Fibroblast of lung (primary cell): ENCODE data around the gene CLSTN1. TPM values are rescaled to one million over a fixed set of nuclear protein-coding genes. Genes with fewer than 3 reads are reported as not detected.
A peak's percentile ranks its signal among the peaks of the same experiment; 100 is the strongest.

Experiments
- DNase-seq, 2 donors: peaks; one replicate each; pipeline versions ENCODE4 v3.0.0 to v3.0.0-alpha.2; 2010; ENCODE audit warnings: low read depth in 2 of 2
- H2AFZ ChIP-seq: 2 replicates; pipeline ENCODE4 v1.5.1; 2012; ENCODE audit warnings: low read length, control low read depth, inconsistent platforms
- H3K27ac ChIP-seq: 2 replicates; pipeline ENCODE4 v1.5.1; 2011; ENCODE audit warnings: low read length, control low read depth; ENCODE audit not compliant: insufficient read depth
- H3K27me3 ChIP-seq: 2 replicates; pipeline ENCODE4 v1.5.1; 2011; ENCODE audit warnings: mild to moderate bottlenecking, low read length; ENCODE audit not compliant: control insufficient read depth, insufficient read depth
- H3K36me3 ChIP-seq: 2 replicates; pipeline ENCODE4 v1.5.1; 2011; ENCODE audit warnings: low read length; ENCODE audit not compliant: control insufficient read depth, insufficient read depth
- H3K4me1 ChIP-seq: 2 replicates; pipeline ENCODE4 v1.5.1; 2011; ENCODE audit warnings: low read length; ENCODE audit not compliant: control insufficient read depth, insufficient read depth; ENCODE audit errors: extremely low read depth
- H3K4me2 ChIP-seq: 2 replicates; pipeline ENCODE4 v1.5.1; 2011; ENCODE audit warnings: low read length, control low read depth; ENCODE audit not compliant: insufficient read depth; ENCODE audit errors: extremely low read depth
- H3K4me3 ChIP-seq, 4 experiments: fragments of 200-600 bp in 1 of 4; sonication (generic) in 1 of 4; replicated peaks in 1 of 4; 2 replicates each; pipeline ENCODE4 v1.5.1; 2011 to 2016; ENCODE audit warnings: low read length in 4 of 4, low read depth in 3 of 4, mild to moderate bottlenecking in 3 of 4, control low read depth in 2 of 4, inconsistent platforms in 1 of 4, mixed read lengths in 1 of 4; ENCODE audit not compliant: insufficient read depth in 1 of 4; ENCODE audit errors: control extremely low read depth in 1 of 4
- H3K79me2 ChIP-seq: 2 replicates; pipeline ENCODE4 v1.5.1; 2012; ENCODE audit warnings: mild to moderate bottlenecking, low read length, inconsistent platforms; ENCODE audit not compliant: control insufficient read depth, insufficient read depth
- H3K9ac ChIP-seq: 2 replicates; pipeline ENCODE4 v1.5.1; 2011; ENCODE audit warnings: mild to moderate bottlenecking, low read length, control low read depth; ENCODE audit not compliant: insufficient read depth
- H3K9me3 ChIP-seq: 2 replicates; pipeline ENCODE4 v1.5.1; 2012; ENCODE audit warnings: low read depth, low read length; ENCODE audit not compliant: control insufficient read depth, insufficient read depth
- H4K20me1 ChIP-seq: 2 replicates; pipeline ENCODE4 v1.5.1; 2011; ENCODE audit warnings: low read length; ENCODE audit not compliant: control insufficient read depth, insufficient read depth; ENCODE audit errors: extremely low read depth
- CTCF ChIP-seq, 2 donors: IDR thresholded peaks in 1 of 2; conservative IDR thresholded peaks in 1 of 2; 1 replicate in 1 of 2; 2 replicates in 1 of 2; pipeline ENCODE4 v1.5.1; 2011 to 2012; ENCODE audit warnings: low read length in 2 of 2, control low read depth in 1 of 2, inconsistent platforms in 1 of 2, low read depth in 1 of 2, mild to moderate bottlenecking in 1 of 2
- EZH2 ChIP-seq: IDR thresholded peaks from 2 replicates; pipeline ENCODE4 v1.5.1; 2012; ENCODE audit warnings: low read length, control low read depth, mild to moderate bottlenecking; ENCODE audit errors: missing control alignments
- polyA plus RNA-seq, 2 donors: library from polyadenylated mRNA; depleted of rRNA in 1 of 2; stranded (reverse) in 1 of 2; unstranded in 1 of 2; fragments of >200 nt; gene quantifications; 2 replicates each; pipeline ENCODE4 v1.2.1, GENCODE V29; 2011 to 2012; ENCODE audit warnings: missing spikeins in 1 of 2
- total RNA-seq: library from RNA; depleted of rRNA; stranded (reverse); fragments of >200 nt; gene quantifications from 2 replicates; pipeline ENCODE4 v1.2.1, GENCODE V29; 2014

The CLSTN1 gene
- total and polyA plus RNA-seq, 2 donors (not counting 1 experiment from before 2014, with no cell fraction given), result 57.4 to 115 TPM

- H3K4me3 ChIP-seq, result no peak overlapping the region
- no peak overlapping the region for H3K9ac ChIP-seq
Observed at GRCh38 chr1:9861360-9861759, 37.6 kb upstream of the CLSTN1 start.

GRCh38 chr1:9860887-9861286 lies 37.1 kb upstream of the CLSTN1 start:
- no peaks in the 10 kb centered on the region for H3K4me1 ChIP-seq
- no peak overlapping the region for H3K4me2 ChIP-seq
- H4K20me1 ChIP-seq, result peaks cover 1% of the 10 kb centered on the region
- no peaks in the 10 kb centered on the region for H3K79me2 ChIP-seq
- no peak for DNase-seq
- H3K4me3 ChIP-seq, result no peak overlapping the region
- H3K27me3 ChIP-seq, result no peaks in the 10 kb centered on the region
- H3K9ac ChIP-seq, result no peak overlapping the region
- H3K27ac ChIP-seq, result no peak overlapping the region
- no peaks in the 10 kb centered on the region for H3K9me3 ChIP-seq
- TF ChIP-seq CTCF (conservative IDR thresholded peaks at IDR 0.05 in 1 of 2, IDR thresholded peaks at IDR 0.05 in 1 of 2; ENCODE audit: low read depth in 1 of 2, low read length in 2 of 2) (no peak), EZH2 (no peak)
- no peaks in the 10 kb centered on the region for H3K36me3 ChIP-seq
- no peak overlapping the region for H2AFZ ChIP-seq

More at GRCh38 chr1:9861360-9861759, 37.6 kb upstream of the CLSTN1 start:
- Histone ChIP-seq H3K27me3 (no peaks in the 10 kb centered on the region), H4K20me1 (peaks cover 1% of the 10 kb centered on the region), H3K27ac (no peak overlapping the region), H2AFZ (no peak overlapping the region), H3K79me2 (no peaks in the 10 kb centered on the region), H3K4me1 (no peaks in the 10 kb centered on the region), H3K36me3 (no peaks in the 10 kb centered on the region), H3K9me3 (no peaks in the 10 kb centered on the region), H3K4me2 (no peak overlapping the region)
- TF ChIP-seq CTCF (conservative IDR thresholded peaks at IDR 0.05 in 1 of 2, IDR thresholded peaks at IDR 0.05 in 1 of 2; ENCODE audit: low read depth in 1 of 2, low read length in 2 of 2) (no peak), EZH2 (no peak)
- no peak for DNase-seq

- H3K9ac ChIP-seq, result no peak overlapping the region
- no peaks in the 10 kb centered on the region for H3K9me3 ChIP-seq
- no peak overlapping the region for H3K4me3 ChIP-seq
- no peaks in the 10 kb centered on the region for H3K4me1 ChIP-seq
- H3K27ac ChIP-seq, result no peak overlapping the region
- no peaks in the 10 kb centered on the region for H3K79me2 ChIP-seq
- peaks cover 1% of the 10 kb centered on the region for H4K20me1 ChIP-seq
- no peak overlapping the region for H3K4me2 ChIP-seq
- TF ChIP-seq CTCF (conservative IDR thresholded peaks at IDR 0.05 in 1 of 2, IDR thresholded peaks at IDR 0.05 in 1 of 2; ENCODE audit: low read depth in 1 of 2, low read length in 2 of 2), result no peak
- TF ChIP-seq EZH2, result no peak
- no peaks in the 10 kb centered on the region for H3K27me3 ChIP-seq
- peak in 1 of 2 donors; percentile 14 for DNase-seq
- no peaks in the 10 kb centered on the region for H3K36me3 ChIP-seq
- no peak overlapping the region for H2AFZ ChIP-seq
Observed at GRCh38 chr1:9859281-9860014, 35.7 kb upstream of the CLSTN1 start.
